HG03196 (cell line): ENCODE results near the gene VGLL4.

Experiments
- ATAC-seq: cut with Tn5 transposase; IDR thresholded peaks from one replicate; pipeline ENCODE4 v1.9.1; 2021; ENCODE audit not compliant: unreplicated experiment

Gene VGLL4

DNA sequence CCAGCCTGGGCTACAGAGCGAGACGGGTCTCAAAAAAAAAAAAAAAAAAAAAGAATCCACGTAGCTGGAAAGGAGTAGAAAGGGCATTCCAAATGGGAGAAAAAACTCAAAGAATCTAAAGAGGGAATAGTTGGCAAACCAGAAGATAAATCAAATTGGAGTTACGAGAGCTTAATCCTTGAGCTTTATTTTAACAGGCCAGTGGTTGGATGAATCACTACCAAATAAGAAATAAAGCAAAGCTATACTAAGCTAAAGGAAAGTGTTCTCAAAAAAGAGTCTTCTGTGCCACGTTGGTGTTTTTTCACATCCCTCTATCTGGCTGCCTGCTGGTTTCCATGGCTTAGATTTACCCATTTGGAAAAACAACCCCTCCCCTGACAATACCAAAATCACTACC lies 14.0 kb downstream of the VGLL4 start:
- ATAC-seq: no peak

- no peak for ATAC-seq
Measured at GRCh38 chr3:11627612-11628011, 16.1 kb downstream of the VGLL4 start.

- ATAC-seq: peak; percentile 61
Measured at GRCh38 chr3:11626084-11626463, 17.6 kb downstream of the VGLL4 start.

- ATAC-seq: no peak
Measured at GRCh38 chr3:11625376-11626083, 18.2 kb downstream of the VGLL4 start.

GRCh38 chr3:11624704-11625375 lies 18.9 kb downstream of the VGLL4 start:
- no peak for ATAC-seq

DNA sequence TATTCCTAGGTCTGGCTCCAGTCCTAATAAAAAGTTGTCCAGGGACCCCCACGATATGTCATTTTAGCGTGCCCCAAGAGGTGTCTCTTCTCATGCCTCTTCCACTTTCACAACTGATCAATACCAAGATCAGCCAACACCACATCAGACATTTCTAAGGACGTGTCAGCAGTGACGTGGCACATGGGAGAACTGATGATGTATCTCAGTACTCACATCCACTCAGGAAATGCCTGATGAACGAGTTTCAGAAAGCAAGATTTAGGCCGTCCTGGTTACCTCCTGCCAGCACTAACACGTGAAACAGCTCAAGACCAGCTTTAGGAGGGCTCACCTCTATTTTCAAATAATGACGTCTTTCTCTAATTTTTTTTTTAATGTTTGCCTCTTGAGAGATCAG lies 19.6 kb downstream of the VGLL4 start:
- no peak for ATAC-seq

- ATAC-seq: no peak
Measured at GRCh38 chr3:11622586-11623550, 20.8 kb downstream of the VGLL4 start.

GRCh38 chr3:11621077-11621476 lies 22.6 kb downstream of the VGLL4 start:
- no peak for ATAC-seq

GRCh38 chr3:11619946-11620652 lies 23.6 kb downstream of the VGLL4 start:
- ATAC-seq: no peak

GRCh38 chr3:11619461-11619860 lies 24.3 kb downstream of the VGLL4 start:
- ATAC-seq: no peak

- no peak for ATAC-seq
Measured at GRCh38 chr3:11618904-11619303, 24.8 kb downstream of the VGLL4 start.

GRCh38 chr3:11616551-11616950 lies 27.2 kb downstream of the VGLL4 start:
- no peak for ATAC-seq

DNA sequence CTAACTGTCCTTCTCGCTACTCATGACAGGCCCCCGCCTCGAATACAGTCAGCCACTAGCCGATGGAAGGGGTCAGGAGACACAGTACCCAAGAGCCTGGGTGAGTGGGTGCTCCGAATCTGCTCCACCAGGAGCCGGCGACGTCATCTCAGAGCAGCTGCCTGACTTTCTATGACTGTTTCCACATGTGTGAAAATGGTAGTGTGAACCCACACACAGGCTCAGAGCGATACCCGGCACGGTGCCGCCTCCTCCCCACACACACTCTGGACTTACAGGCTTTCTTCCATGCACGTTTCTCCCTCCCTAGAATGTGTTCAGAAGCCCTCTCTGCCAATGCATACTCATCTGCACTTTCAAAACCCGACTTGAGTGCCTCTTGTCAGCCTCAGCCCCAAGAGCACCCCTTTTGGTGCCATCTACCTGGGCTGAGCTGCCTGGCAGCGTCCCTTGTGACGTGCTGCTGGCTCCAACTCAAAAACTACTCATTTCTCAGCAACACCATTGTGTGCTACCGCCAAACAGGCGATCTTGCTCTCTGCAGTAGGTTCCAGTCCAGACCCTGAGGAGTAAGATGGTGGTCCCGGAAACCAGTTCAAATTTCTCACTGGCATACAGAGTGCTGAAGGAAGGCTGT lies 29.7 kb downstream of the VGLL4 start:
- no peak for ATAC-seq

GRCh38 chr3:11613319-11613718 lies 30.4 kb downstream of the VGLL4 start:
- ATAC-seq: no peak

DNA sequence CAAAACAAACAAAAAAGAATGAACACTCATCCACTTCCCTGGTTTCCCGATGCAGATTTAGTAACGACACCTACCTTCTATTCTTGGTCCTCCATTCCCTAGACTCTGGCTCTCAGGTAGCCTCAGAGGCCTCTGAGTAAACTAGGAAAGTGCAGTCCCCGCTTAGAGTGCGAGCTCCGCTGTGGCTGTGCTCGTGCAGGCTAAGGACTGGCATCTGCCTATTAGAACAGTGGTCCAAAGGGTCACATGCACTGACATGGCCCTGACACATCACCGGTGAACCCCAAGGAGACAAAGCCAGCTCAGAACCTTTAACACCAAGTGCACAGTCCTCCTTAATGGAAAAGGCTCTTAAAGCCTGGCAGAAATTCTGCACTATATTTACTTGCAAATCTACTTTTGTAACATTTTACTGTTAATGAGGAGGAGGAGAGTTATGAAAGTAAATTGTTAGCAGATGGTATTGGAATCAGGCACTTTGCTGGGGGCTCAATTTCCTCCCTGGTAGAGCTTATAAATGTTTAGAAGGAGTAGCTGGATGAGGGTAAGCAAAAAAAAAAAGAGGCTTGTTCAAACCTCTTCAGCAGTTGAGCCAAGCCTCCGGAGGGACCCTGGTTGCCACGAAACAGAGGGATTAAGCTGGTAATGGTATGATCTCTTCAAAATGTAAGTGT lies 31.1 kb downstream of the VGLL4 start:
- ATAC-seq: no peak

DNA sequence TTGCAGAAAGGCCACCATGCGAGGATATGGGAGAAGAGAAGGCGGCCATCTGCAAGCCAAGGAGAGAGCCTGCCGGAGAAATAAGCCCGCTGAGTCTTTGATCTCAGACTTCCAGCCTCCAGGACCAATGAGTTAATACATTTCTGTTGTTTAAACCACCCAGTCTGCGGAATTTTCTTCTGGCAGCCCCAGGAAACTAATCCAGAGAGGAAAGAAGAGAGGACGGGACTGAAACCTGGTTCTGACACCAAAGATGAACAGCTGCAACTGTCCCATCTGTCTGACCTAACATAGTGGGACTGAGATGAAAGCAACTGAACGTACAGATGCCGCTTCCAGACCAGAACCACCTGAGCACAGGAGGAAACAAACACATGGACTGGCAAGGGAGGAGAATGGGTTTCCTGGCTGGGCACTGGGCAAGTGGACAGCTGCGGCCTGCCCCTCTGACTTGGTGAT lies 32.3 kb downstream of the VGLL4 start:
- no peak for ATAC-seq

- no peak for ATAC-seq
Measured at GRCh38 chr3:11610700-11611275, 32.9 kb downstream of the VGLL4 start.

DNA sequence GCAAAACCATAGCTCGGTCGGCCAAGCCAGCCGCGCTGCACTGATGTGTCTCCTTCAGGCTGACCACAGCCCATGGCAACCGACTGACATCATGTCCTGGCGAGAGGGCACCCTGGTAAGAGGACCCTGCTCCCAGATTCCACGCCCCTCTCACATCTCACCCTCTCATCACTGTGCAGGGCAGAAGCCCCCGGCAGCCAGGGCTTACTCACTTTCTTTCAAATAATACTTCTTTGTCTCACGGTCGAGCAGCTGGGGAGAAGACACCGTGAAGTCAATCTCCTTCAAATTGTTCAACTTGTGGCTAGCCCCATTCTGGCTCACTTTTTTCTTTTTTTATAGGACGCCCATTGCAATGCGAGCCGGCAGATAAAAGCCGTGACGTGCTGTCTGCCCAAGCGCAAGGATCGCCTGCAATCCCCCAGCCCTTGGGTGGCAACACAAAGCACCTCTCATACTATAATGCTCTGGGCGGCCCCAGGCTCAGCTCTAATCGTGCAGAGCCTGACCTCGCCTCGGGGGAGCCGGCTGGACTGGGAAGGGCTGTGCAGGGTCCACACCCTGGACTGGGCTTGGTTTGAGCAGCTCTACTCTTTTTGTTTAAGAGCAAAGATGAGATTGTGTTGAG lies 33.6 kb downstream of the VGLL4 start:
- no peak for ATAC-seq

GRCh38 chr3:11609481-11609880 lies 34.2 kb downstream of the VGLL4 start:
- no peak for ATAC-seq
